ENCODE data around the gene MYL6.

DNA sequence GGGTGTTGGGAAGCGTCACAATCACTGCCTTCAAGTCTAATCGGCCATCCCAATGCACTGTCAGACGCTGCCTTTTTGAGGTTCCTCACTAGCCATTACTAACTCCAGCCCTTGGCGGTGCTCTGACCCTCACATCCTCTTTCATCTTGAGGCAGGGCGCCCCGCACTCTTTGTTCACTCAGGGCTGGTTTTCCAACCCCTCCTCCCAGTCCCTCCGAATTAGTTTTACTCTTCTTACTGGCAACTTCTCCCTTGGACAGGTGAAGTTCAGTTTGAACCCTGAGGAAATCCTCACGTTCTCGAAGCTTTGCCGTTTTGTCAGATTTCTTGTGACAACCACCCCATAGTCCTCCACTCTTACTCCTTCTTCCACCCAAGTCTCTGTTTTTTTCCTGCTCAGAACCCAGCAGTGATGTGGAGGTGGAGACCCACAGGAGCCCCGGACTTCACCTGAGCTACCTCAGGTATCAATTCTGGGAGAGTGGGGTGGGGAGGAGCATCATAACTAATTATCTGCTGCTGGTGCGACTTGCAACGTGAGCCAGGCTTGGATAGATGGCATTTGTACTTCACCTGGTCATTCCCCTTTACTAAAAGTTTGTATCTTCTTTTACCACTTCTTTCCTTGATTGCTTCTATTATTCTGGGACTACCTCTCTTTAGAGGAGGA, 39.3 kb upstream of the MYL6 start:
- TF ChIP-seq, protein P1, sequence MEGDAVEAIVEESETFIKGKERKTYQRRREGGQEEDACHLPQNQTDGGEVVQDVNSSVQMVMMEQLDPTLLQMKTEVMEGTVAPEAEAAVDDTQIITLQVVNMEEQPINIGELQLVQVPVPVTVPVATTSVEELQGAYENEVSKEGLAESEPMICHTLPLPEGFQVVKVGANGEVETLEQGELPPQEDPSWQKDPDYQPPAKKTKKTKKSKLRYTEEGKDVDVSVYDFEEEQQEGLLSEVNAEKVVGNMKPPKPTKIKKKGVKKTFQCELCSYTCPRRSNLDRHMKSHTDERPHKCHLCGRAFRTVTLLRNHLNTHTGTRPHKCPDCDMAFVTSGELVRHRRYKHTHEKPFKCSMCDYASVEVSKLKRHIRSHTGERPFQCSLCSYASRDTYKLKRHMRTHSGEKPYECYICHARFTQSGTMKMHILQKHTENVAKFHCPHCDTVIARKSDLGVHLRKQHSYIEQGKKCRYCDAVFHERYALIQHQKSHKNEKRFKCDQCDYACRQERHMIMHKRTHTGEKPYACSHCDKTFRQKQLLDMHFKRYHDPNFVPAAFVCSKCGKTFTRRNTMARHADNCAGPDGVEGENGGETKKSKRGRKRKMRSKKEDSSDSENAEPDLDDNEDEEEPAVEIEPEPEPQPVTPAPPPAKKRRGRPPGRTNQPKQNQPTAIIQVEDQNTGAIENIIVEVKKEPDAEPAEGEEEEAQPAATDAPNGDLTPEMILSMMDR (IDR thresholded peaks at IDR 0.05 in 2 of 3, conservative IDR thresholded peaks at IDR 0.05 in 1 of 3; ENCODE audit: borderline replicate concordance in 1 of 3, insufficient read depth in 1 of 3, low read depth in 2 of 3, low read length in 2 of 3) = no peak
- TF ChIP-seq FOSL1 (IDR thresholded peaks at IDR 0.05; ENCODE audit: low read depth) (no peak), POLR2AphosphoS5 (IDR thresholded peaks at IDR 0.05; ENCODE audit: low read depth, low read length) (no peak), CEBPB (IDR thresholded peaks at IDR 0.05; ENCODE audit: low read depth) (no peak), SP1 (IDR thresholded peaks at IDR 0.05; ENCODE audit: low read depth) (no peak), POLR2A (IDR thresholded peaks at IDR 0.05; ENCODE audit: borderline replicate concordance, extremely low read depth, insufficient read depth, insufficient read length) (no peak), ZNF274 (IDR thresholded peaks at IDR 0.05; ENCODE audit: low read depth, low read length) (no peak), JUND (IDR thresholded peaks at IDR 0.05) (no peak), RAD21 (IDR thresholded peaks at IDR 0.05; ENCODE audit: low read depth) (no peak)
- TF ChIP-seq, protein P2, sequence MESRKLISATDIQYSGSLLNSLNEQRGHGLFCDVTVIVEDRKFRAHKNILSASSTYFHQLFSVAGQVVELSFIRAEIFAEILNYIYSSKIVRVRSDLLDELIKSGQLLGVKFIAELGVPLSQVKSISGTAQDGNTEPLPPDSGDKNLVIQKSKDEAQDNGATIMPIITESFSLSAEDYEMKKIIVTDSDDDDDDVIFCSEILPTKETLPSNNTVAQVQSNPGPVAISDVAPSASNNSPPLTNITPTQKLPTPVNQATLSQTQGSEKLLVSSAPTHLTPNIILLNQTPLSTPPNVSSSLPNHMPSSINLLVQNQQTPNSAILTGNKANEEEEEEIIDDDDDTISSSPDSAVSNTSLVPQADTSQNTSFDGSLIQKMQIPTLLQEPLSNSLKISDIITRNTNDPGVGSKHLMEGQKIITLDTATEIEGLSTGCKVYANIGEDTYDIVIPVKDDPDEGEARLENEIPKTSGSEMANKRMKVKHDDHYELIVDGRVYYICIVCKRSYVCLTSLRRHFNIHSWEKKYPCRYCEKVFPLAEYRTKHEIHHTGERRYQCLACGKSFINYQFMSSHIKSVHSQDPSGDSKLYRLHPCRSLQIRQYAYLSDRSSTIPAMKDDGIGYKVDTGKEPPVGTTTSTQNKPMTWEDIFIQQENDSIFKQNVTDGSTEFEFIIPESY (IDR thresholded peaks at IDR 0.05; ENCODE audit: extremely low read depth, insufficient replicate concordance, low read length) = no peak

Data from HCT116 (cell line).